Raji (cell line): ENCODE measurements around the gene COX11.

Source experiments
- POLR2A ChIP-seq: IDR thresholded peaks from 2 replicates; pipeline ENCODE4 v1.6.1; 2011; ENCODE audit warnings: low read depth, low read length, control low read depth; ENCODE audit not compliant: insufficient read depth

Gene COX11

GRCh38 chr17:54935471-54935870 is 33.0 kb downstream of the COX11 start:
- no peak for TF ChIP-seq POLR2A

GRCh38 chr17:54933921-54934320 is 34.5 kb downstream of the COX11 start:
- no peak for TF ChIP-seq POLR2A

- TF ChIP-seq POLR2A: no peak
Measured at GRCh38 chr17:54932711-54933110, 35.7 kb downstream of the COX11 start.

GRCh38 chr17:54927525-54927924 is 40.9 kb downstream of the COX11 start:
- TF ChIP-seq POLR2A: no peak

GRCh38 chr17:54924405-54924804 is 44.0 kb downstream of the COX11 start:
- TF ChIP-seq POLR2A: no peak

- TF ChIP-seq POLR2A: no peak
Measured at GRCh38 chr17:54920819-54921218, 47.6 kb downstream of the COX11 start.

GRCh38 chr17:54919425-54919824 is 49.0 kb downstream of the COX11 start:
- TF ChIP-seq POLR2A: no peak

- TF ChIP-seq POLR2A: no peak
Measured at GRCh38 chr17:54916721-54917120, 51.7 kb downstream of the COX11 start.
